Uterus (tissue), 2 donors: ENCODE data around the gene CAMKK2.
"Not testable (repeated sequence)": the region's sequence is repeated elsewhere in the genome, so short reads cannot be mapped to it uniquely, and the experiment has no call there.

Experiments used
- POLR2A ChIP-seq, 2 donors: fragments of 450-650 bp; IDR thresholded peaks; one replicate each; pipeline ENCODE4 v1.6.1; 2016; ENCODE audit warnings: antibody characterized with exemption in 2 of 2, mild to moderate bottlenecking in 1 of 2, moderate library complexity in 1 of 2
- TF ChIP-seq, protein P1 (sequence below), 4 experiments: fragments of 200-600 bp in 2 of 4; fragments of 450-650 bp in 2 of 4; sonication (generic) in 2 of 4; IDR thresholded peaks; one replicate each; pipeline ENCODE4 v1.5.1; 2016 to 2019; ENCODE audit warnings: antibody characterized with exemption in 4 of 4, mild to moderate bottlenecking in 2 of 4, moderate library complexity in 1 of 4

- TF ChIP-seq, protein P1, sequence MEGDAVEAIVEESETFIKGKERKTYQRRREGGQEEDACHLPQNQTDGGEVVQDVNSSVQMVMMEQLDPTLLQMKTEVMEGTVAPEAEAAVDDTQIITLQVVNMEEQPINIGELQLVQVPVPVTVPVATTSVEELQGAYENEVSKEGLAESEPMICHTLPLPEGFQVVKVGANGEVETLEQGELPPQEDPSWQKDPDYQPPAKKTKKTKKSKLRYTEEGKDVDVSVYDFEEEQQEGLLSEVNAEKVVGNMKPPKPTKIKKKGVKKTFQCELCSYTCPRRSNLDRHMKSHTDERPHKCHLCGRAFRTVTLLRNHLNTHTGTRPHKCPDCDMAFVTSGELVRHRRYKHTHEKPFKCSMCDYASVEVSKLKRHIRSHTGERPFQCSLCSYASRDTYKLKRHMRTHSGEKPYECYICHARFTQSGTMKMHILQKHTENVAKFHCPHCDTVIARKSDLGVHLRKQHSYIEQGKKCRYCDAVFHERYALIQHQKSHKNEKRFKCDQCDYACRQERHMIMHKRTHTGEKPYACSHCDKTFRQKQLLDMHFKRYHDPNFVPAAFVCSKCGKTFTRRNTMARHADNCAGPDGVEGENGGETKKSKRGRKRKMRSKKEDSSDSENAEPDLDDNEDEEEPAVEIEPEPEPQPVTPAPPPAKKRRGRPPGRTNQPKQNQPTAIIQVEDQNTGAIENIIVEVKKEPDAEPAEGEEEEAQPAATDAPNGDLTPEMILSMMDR (IDR thresholded peaks at IDR 0.05), result not testable (repeated sequence)
- not testable (repeated sequence) for TF ChIP-seq POLR2A (IDR thresholded peaks at IDR 0.05)
Observed at GRCh38 chr12:121257704-121258449, 38.6 kb downstream of the CAMKK2 start.
